ENCODE measurements around the gene KDM2B. TPM values are rescaled to one million over a fixed set of nuclear protein-coding genes. Genes with fewer than 3 reads are reported as not detected.

KDM2B gene
- total RNA-seq, 2 experiments from 2014 or later = 84.8 to 88.7 TPM

DNA sequence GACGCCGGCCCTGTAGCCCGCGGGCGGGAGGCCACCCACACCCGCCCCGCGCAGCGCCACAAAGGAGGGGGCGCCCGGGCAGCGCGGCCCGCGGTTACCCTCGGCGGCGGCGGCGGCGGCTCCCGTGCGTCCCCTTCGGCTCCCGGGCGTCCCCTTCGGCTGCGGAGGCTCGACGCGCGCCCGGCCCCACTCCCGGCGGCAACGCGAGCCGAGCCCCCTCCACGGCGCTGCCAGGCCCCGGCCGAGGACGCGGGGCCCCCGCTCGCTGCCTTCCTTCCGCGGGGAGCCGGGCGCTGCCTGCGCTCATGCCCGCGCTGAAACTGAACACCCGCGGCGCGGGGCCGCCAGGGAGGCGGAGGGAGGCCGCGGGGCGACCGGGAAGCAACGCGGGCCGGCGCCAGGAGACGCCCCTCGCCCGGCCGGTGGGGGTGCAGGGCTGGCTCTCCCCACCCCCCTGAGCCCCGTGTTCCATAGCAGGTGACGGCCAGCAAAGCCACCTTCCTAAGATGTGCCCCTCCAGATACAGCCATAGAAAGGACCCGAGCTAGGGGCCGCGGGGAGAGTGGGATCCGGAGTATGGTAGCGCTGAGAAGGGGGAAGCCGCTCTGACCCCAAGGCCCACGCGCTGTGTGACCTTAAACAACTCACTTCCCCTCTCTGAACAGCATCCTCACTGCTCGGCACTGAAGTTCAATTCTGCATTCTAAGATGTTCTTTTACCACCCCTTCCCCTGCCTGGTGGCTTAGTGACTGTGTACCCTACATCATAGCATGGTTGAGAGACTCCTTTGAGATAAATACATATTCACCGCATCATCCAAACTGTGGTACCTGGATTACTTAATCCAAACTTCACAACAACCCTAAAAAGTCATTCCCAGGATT lies 42.8 kb downstream of the KDM2B start:
- H3K36me3 Mint-ChIP-seq = peaks cover 14% of the 10 kb centered on the region
- no peaks in the 10 kb centered on the region for H3K9me3 Mint-ChIP-seq
- H3K27me3 Mint-ChIP-seq = no peaks in the 10 kb centered on the region
- DNase-seq (peak; percentile 69), ATAC-seq (ENCODE audit: low read depth) (peak; percentile 15)
- H3K4me1 Mint-ChIP-seq = peaks cover 45% of the 10 kb centered on the region
- H3K4me3 Mint-ChIP-seq = peak overlapping the region; percentile 79
- H3K27ac Mint-ChIP-seq = peak overlapping the region; percentile 75
- POLR2A ChIA-PET = interaction anchor here (0.9 to 2.9 kb wide), 7 partner anchors 14 to 175 kb away, joined by 3 to 17 read pairs (median 6); partner anchors contain the start of genes ORAI1 and TMEM120B

DNA sequence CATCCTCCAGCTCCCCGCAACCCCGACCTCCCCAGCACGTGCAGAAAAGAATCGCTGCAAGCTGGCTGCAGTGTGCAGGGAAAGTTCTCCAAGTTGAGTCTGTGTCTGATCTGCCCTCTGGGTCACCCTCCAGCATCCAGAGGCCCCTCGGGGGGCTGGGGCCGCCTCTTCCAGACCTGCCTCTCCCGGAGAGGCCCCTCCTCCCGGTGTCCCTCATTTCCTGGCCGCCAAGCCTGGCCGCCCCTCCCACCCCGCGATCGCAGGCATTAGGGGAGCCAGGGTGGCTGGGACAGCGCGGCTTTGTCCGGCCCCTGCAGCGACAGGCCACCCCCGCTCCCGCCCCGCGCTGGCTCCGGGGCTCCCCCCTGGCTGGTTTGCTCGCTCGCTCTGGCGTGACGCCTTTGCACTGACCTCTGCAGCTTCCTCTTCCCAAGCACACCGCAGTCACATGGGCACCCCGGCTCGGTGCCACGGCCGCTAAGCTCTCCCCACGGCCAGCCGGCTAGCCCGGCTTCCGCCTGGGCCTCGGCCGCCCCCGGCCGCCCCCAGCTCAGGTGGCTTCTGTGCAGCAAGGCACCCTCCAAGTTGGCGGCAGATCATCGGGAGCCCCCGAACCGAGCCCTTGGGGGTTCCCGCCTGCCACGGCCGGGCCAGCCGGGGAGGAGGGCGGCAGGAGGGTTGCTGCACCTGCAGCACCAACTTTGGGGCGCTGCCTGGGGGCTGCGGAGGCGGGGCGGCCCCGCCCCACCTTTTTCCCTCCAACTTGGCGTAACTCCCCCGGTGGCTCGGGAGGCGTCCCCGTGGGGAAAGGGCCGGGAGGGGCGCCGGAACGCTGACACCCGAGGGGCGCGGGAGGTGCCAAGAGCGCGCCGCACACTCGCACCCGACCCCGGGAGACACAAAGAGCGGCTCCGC lies 43.7 kb downstream of the KDM2B start:
- H3K4me1 Mint-ChIP-seq = peaks cover 44% of the 10 kb centered on the region
- H3K4me3 Mint-ChIP-seq = peak overlapping the region; percentile 76
- POLR2A ChIA-PET = interaction anchor here (0.7 to 2.9 kb wide), 21 partner anchors 10 to 256 kb away, joined by 3 to 17 read pairs (median 4); partner anchors contain the start of genes ORAI1, RHOF and TMEM120B
- H3K9me3 Mint-ChIP-seq = no peaks in the 10 kb centered on the region
- peaks cover 15% of the 10 kb centered on the region for H3K36me3 Mint-ChIP-seq
- DNase-seq (peak; percentile 72), ATAC-seq (ENCODE audit: low read depth) (peak; percentile 43)
- peak overlapping the region; percentile 82 for H3K27ac Mint-ChIP-seq
- no peaks in the 10 kb centered on the region for H3K27me3 Mint-ChIP-seq

DNA sequence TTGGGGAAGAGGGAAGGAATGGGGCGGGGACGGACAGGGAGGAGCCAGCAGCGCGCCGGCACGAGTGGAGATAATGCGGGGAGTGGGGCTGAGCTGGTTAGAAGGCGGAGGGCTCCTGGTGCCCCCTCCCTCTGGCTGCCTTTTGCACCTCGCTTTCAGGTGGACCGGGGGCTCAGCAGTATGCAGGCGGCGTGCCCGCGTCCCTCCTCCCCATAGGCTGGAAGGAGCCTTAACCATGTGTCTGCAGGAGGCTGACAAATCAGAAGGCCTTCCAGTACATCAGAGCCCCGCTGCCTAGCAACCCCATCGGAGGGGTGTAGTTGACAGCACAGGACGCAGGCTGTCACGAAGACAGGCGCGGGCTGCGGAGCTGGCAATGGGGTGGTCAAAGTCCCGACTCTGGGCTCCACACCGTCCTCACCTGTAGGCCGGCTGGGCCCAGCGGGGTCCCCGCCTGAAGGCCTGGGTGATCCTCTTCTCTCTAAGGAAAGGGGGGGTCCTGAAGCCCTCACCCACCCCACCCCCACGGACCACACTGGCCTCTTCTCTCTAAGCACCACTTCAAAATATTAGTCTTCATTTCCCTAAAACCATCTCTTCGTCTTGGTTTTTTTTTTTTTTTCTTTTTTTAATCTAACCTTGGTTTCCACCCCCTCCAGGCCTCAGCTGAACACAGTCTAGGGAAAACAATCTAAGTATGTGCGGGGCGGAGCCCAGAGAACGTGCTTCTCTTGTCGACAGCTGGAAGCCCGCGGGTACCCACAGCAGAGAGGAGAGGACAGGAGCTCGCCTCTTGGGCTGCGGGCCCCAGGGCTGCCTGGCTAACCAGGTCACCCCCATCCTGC lies 44.5 kb downstream of the KDM2B start:
- peak; percentile 74 for DNase-seq
- Mint-ChIP-seq H3K9me3 (no peaks in the 10 kb centered on the region), H3K27me3 (no peaks in the 10 kb centered on the region), H3K36me3 (peaks cover 19% of the 10 kb centered on the region), H3K27ac (peak overlapping the region; percentile 82), H3K4me3 (peak overlapping the region; percentile 76), H3K4me1 (peaks cover 42% of the 10 kb centered on the region)
- ATAC-seq (ENCODE audit: low read depth) = peak; percentile 67
- POLR2A ChIA-PET = interaction anchor here (0.7 to 2.9 kb wide), 20 partner anchors 9 to 257 kb away, joined by 3 to 17 read pairs (median 4); partner anchors contain the start of genes ORAI1, RHOF and TMEM120B

DNA sequence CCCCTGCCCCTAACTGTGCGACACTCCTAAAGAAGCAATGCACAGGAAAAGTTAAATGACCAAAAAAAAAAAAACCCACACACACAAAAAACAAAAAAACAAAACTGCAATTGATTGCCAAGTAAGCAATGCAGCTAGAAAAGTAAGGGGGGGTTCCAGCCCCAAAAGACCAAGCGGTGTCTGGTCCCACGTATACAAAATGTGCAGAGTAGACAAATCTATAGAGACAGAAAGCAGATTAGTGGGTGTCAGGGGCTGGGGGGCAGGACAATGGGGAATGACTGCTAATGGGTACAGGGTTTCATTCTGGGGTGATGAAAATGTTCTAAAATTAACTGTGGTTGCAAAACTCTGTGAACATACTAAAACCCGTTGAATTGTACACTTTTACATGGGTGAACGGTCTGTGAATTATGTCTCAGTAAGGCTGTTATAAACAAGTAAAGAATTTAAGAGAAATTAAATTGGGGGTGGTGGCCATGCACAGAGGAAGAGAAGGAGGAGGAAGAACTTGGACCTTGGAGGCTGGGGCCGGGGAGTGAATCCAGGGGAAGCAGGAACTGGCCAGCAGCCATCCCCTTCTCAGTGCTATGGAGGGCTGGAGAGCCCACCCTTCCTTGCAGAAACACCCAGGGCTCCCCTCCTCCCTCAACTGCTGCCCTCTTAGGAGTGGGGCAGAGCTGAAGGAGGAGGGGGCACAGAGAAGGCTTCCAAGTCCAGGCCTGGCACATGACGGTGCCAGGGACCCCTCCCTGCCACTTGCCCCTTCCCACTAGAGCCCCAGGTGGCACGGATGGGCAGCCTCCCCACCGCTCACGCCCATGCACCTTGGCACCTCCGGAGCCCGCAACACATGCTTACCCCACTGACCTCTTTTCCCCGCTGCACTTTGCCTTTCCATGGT lies 45.4 kb downstream of the KDM2B start:
- Mint-ChIP-seq H3K9me3 (no peaks in the 10 kb centered on the region), H3K4me3 (peak overlapping the region; percentile 76), H3K27ac (peak overlapping the region; percentile 82), H3K27me3 (no peaks in the 10 kb centered on the region), H3K36me3 (peaks cover 26% of the 10 kb centered on the region), H3K4me1 (peaks cover 50% of the 10 kb centered on the region)
- POLR2A ChIA-PET = interaction anchor here (0.7 to 2.9 kb wide), 6 partner anchors 44 to 150 kb away, joined by 3 to 17 read pairs (median 6); partner anchors contain the start of gene ORAI1
- no peak for DNase-seq
- ATAC-seq (ENCODE audit: low read depth) = no peak

DNA sequence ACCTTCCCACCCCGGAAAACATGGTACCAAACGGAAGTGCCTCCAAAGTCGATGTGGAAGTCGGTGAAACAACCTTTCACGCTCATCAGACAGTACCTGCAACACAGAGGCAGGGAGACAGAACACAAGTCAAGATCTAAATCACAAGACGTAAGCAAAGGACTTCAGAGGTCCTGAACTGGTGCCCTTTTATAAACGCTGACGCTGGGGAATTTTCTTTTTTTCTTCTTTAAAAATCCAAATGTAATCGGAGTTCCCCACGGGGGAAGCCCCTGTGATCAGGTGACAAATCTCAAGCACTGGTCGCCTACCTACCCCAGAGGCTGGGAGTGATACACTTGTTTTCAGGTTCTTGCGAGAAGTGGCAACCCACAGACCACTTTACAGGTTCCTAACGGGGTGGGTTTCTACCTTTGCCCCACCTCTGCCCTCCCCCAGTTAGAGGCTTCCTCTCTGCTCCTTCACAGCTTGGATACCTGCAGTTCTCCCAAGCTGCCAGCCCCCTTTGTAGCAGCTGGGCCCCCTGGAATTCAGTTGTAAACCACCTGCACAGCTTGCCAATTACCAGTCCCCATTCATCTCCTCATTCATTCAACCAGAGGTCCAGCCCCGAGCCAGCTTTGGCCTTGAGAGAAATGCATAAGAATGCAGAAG lies 46.2 kb downstream of the KDM2B start:
- POLR2A ChIA-PET = interaction anchor here (0.7 kb wide), 2 partner anchors 46 to 151 kb away, joined by 3 to 4 read pairs; no protein-coding TSS in a partner anchor
- Mint-ChIP-seq H3K36me3 (peaks cover 23% of the 10 kb centered on the region), H3K4me1 (peaks cover 49% of the 10 kb centered on the region), H3K27ac (peak overlapping the region; percentile 51), H3K4me3 (peak overlapping the region; percentile 44), H3K9me3 (no peaks in the 10 kb centered on the region), H3K27me3 (no peaks in the 10 kb centered on the region)
- DNase-seq (no peak), ATAC-seq (ENCODE audit: low read depth) (no peak)

DNA sequence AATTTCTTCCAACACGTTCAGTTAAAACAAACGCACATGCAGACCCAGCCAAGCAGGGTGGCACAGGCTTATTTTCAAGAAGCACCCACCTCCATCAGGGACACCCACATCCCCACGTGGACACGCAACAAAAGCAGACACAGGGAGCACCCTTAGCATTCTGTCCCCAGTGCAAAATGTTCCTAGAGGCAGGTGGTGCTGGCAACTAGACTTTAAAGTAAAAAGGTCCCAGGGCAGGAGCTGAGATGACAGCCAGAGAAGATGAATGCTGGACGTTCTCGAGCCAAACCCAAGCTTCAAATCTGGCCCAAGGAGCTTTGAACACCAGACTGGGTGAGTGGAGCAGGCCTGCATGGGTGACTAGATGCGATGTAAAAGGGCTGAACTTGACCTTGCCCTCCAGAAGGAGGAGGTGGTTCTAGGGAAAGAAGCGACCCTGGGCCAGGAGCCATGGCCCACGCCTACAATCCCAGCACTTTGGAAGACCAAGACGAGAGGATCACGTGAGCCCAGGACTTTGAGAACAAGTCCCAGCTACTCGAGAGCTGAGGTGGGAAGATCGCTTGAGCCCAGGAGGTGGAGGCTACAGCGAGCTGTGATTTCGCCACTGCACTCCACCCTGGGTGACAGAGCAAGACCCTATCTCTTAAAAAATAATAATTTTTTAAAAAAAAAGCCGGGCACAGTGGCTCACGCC lies 47.3 kb downstream of the KDM2B start:
- POLR2A ChIA-PET = no interaction called here
- DNase-seq = no peak
- H3K36me3 Mint-ChIP-seq = peaks cover 26% of the 10 kb centered on the region
- H3K4me1 Mint-ChIP-seq = peaks cover 44% of the 10 kb centered on the region
- peak overlapping the region; percentile 56 for H3K27ac Mint-ChIP-seq
- H3K27me3 Mint-ChIP-seq = no peaks in the 10 kb centered on the region
- no peak for ATAC-seq (ENCODE audit: low read depth)
- peak overlapping the region; percentile 8 for H3K4me3 Mint-ChIP-seq
- H3K9me3 Mint-ChIP-seq = no peaks in the 10 kb centered on the region

DNA sequence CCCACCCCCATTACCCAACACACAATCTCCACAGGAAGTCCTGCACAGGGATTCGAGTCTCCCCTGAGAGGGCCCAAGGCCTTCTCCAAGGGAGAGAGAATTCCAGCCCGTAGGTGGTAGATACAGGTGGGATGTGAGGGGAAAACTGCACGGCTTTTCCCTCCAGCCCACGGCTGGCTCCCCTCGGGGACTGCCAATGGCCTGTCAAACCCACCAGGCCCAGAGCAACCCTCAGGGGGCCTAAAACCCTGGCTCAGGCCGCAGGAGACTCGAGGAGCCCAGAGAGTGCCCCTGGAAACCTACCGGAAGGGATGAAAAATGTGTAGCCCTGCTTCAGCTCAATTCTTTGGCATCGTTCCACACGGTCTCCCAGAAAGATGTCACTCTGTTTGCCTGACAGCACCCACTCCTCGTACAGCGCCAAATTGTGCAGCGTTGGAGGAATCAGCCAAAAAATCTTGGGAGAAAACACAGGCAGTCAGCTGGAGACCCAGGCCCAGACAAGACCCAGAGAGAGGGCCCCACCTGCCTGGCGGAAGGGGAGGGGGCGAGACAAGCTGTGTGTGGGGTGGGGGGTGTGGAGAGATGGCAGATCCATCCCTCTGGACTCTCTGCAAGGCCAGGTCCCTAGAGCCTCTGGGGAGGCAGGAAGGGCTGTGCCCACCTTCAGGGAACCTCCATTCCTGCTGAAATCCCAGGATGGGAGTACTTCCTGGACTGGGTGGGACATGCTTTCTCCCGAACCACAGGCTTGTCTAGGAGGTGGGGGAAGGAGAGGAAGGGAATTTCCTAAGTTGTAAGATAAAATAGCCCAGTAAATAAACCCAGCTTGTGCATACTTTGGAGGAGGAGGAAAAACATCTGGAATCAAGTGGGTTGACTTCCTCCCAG lies 48.1 kb downstream of the KDM2B start:
- POLR2A ChIA-PET = no interaction called here
- peaks cover 40% of the 10 kb centered on the region for H3K4me1 Mint-ChIP-seq
- H3K27me3 Mint-ChIP-seq = no peaks in the 10 kb centered on the region
- H3K9me3 Mint-ChIP-seq = no peaks in the 10 kb centered on the region
- no peak for ATAC-seq (ENCODE audit: low read depth)
- H3K4me3 Mint-ChIP-seq = no peak overlapping the region
- DNase-seq = no peak
- peaks cover 28% of the 10 kb centered on the region for H3K36me3 Mint-ChIP-seq
- H3K27ac Mint-ChIP-seq = no peak overlapping the region

DNA sequence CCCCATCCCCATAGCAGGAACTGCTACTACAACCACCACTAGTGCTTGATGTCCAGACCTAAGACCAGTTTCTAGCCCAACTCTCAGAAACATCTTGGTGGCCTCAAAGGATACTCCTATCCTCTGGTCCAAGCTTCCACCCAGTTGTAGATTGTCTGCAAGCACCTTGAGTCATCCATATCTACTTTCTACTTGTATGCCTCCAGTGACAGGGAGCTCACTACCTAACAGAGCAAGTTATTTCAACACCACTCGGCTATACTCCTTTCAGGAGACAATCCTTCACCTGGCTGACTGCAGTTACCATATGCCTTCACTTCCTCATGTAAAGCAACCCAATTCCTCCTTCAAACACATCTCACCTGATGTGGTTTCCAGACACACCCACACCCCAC lies 49.5 kb downstream of the KDM2B start:
- Mint-ChIP-seq H3K4me1 (peaks cover 34% of the 10 kb centered on the region), H3K27me3 (no peaks in the 10 kb centered on the region), H3K27ac (peak overlapping the region; percentile 84), H3K36me3 (peaks cover 28% of the 10 kb centered on the region), H3K4me3 (peak overlapping the region; percentile 41), H3K9me3 (no peaks in the 10 kb centered on the region)
- POLR2A ChIA-PET = interaction anchor here (1.9 kb wide), 1 partner anchor 96 kb away, joined by 8 read pairs; the partner anchor contains the start of gene ORAI1
- ATAC-seq (ENCODE audit: low read depth) (no peak), DNase-seq (no peak)

DNA sequence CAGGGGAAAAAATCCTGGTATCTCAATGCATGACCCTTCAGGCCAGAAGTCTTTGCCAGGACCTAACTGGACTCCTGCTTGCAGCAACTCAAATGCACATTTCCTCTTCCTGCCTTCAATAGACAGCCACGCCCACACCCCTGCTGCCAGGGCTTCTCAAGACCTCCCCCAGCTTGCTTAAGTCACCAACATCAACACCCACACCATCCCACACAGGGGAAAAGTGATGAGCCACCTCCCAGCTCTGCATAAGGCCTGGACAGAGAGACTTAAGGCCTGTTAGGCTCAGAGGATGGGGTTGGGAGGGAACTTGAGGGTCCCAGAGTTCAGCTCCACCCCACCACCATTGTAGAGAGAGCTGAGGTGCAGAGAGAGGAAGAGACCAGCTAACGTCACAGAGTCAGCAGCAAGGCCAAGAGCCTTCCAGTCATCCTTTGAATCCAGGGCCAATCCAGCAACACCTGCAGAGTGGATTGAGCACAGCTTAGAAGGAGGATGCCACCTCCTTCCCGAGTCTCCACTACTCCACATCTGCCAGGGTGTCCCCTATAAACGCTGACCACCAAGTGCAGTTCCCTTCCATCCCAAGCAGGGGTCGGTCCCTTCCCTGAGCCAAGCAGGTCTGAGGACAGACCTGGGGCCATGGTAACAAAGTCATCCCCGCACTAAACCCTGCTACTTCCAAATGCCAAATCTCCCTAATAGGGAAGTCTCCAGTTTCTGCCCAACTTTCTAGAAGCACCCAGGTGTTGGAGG lies 50.0 kb downstream of the KDM2B start:
- ATAC-seq (ENCODE audit: low read depth) = peak; percentile 92
- Mint-ChIP-seq H3K9me3 (no peaks in the 10 kb centered on the region), H3K36me3 (peaks cover 28% of the 10 kb centered on the region), H3K4me3 (peak overlapping the region; percentile 41), H3K27me3 (no peaks in the 10 kb centered on the region), H3K4me1 (peaks cover 30% of the 10 kb centered on the region), H3K27ac (peak overlapping the region; percentile 84)
- peak; percentile 72 for DNase-seq
- POLR2A ChIA-PET = interaction anchor here (0.8 to 1.9 kb wide), 2 partner anchors 96 to 142 kb away, joined by 3 to 8 read pairs; partner anchors contain the start of gene ORAI1

Measured in activated naive CD8-positive, alpha-beta T cell treated with anti-CD3 and anti-CD28 coated beads, Interleukin-2, amount 10 ng/mL, durations not matched to agents 7 days and 5 days (primary cell).